ENCODE results near the gene ABCA4.

ABCA4 gene

GRCh38 chr1:94142583-94142982, 21.6 kb upstream of the ABCA4 start:
- in situ Hi-C loops (cut with MboI; ENCODE audit: low sequenced_read_pairs, unreplicated experiment): no loop called here
- TF ChIP-seq, protein P1, sequence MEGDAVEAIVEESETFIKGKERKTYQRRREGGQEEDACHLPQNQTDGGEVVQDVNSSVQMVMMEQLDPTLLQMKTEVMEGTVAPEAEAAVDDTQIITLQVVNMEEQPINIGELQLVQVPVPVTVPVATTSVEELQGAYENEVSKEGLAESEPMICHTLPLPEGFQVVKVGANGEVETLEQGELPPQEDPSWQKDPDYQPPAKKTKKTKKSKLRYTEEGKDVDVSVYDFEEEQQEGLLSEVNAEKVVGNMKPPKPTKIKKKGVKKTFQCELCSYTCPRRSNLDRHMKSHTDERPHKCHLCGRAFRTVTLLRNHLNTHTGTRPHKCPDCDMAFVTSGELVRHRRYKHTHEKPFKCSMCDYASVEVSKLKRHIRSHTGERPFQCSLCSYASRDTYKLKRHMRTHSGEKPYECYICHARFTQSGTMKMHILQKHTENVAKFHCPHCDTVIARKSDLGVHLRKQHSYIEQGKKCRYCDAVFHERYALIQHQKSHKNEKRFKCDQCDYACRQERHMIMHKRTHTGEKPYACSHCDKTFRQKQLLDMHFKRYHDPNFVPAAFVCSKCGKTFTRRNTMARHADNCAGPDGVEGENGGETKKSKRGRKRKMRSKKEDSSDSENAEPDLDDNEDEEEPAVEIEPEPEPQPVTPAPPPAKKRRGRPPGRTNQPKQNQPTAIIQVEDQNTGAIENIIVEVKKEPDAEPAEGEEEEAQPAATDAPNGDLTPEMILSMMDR (IDR thresholded peaks at IDR 0.05; ENCODE audit: borderline replicate concordance, control extremely low read depth, extremely low read depth, insufficient read depth, missing control alignments): no peak
- no peak for DNase-seq (ENCODE audit: low spot score)

GRCh38 chr1:94142022-94142421, 21.1 kb upstream of the ABCA4 start:
- in situ Hi-C loops (cut with MboI; ENCODE audit: low sequenced_read_pairs, unreplicated experiment): no loop called here
- no peak for DNase-seq (ENCODE audit: low spot score)
- TF ChIP-seq, protein P1 (IDR thresholded peaks at IDR 0.05; ENCODE audit: borderline replicate concordance, control extremely low read depth, extremely low read depth, insufficient read depth, missing control alignments): no peak

DNA sequence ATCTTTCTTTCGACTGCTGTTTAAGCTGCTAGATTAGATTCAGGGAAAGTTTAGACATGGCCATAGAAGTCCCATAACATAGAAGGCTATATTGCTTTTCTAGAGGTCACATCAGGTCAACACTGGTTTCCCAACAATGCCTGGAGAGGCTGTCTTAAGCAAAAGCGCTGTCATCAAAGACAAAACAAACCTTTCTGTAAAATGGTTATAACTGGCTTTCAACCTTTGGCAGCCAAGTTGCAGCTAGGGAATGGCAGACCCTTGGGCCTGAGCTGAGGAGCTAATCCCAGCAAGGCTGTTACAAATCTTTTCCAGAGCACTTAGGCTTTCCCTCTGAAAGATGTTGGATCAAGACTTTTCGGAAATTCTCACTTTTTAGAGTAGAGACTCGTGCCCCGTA, 11.2 kb upstream of the ABCA4 start:
- in situ Hi-C loops (cut with MboI; ENCODE audit: low sequenced_read_pairs, unreplicated experiment): no loop called here
- DNase-seq (ENCODE audit: low spot score): no peak
- TF ChIP-seq, protein P1 (IDR thresholded peaks at IDR 0.05; ENCODE audit: borderline replicate concordance, control extremely low read depth, extremely low read depth, insufficient read depth, missing control alignments): no peak

DNA sequence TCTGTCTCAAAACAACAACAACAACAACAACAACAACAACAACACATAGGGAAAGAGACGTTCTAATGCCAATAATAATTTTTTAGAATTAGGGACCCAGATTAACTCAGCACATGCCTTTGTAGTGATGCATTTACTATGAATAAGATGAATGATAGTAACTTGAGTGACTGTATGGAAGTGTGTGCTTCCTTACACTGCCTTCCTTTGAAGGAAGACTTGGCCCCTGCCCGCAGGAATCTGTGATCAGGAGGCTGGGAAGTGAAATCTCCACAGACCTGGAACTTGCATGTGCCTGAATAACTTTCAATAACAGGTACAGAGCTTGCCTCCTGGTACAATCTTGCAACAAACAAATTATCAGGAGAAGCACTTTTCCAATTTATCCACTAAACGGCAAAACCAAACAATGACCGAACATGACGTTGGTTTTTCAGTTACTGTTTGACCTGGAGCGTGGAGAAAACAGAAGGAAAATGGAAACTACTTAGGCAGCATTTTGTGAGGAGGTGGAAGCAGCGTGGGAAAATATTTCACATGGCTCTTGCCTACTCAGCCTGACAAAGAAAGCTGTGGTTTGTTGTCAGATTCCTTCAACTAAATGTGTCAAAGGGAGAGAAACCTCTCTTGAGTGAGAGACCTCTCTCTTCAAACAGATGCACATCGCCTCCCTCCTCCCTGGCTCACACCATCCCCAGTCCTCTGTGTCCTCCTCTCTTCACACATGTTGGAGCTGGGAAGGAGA, 10.1 kb upstream of the ABCA4 start:
- in situ Hi-C loops (cut with MboI; ENCODE audit: low sequenced_read_pairs, unreplicated experiment): no loop called here
- no peak for DNase-seq (ENCODE audit: low spot score)
- TF ChIP-seq, protein P1 (IDR thresholded peaks at IDR 0.05; ENCODE audit: borderline replicate concordance, control extremely low read depth, extremely low read depth, insufficient read depth, missing control alignments): no peak

DNA sequence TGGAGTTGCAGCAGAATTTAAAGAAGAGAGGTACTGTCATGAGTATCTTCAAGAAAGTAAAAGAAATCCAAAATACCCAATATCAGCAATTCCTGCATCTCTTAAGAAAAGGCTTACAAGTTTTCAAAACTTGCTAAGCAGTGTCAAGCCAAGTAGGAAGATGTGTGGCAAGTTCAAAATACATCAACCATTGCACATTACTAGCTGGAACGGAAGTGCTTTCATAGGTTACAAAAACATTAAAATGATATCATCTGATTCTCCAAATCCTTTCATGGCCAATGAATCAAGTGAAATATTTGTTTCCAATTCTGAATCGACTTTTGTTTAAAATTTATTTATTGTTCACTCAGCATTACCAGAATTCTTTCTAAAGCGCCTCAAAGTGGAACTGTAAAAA, 5.7 kb upstream of the ABCA4 start:
- TF ChIP-seq, protein P1 (IDR thresholded peaks at IDR 0.05; ENCODE audit: borderline replicate concordance, control extremely low read depth, extremely low read depth, insufficient read depth, missing control alignments): no peak
- in situ Hi-C loops (cut with MboI; ENCODE audit: low sequenced_read_pairs, unreplicated experiment): no loop called here
- no peak for DNase-seq (ENCODE audit: low spot score)

DNA sequence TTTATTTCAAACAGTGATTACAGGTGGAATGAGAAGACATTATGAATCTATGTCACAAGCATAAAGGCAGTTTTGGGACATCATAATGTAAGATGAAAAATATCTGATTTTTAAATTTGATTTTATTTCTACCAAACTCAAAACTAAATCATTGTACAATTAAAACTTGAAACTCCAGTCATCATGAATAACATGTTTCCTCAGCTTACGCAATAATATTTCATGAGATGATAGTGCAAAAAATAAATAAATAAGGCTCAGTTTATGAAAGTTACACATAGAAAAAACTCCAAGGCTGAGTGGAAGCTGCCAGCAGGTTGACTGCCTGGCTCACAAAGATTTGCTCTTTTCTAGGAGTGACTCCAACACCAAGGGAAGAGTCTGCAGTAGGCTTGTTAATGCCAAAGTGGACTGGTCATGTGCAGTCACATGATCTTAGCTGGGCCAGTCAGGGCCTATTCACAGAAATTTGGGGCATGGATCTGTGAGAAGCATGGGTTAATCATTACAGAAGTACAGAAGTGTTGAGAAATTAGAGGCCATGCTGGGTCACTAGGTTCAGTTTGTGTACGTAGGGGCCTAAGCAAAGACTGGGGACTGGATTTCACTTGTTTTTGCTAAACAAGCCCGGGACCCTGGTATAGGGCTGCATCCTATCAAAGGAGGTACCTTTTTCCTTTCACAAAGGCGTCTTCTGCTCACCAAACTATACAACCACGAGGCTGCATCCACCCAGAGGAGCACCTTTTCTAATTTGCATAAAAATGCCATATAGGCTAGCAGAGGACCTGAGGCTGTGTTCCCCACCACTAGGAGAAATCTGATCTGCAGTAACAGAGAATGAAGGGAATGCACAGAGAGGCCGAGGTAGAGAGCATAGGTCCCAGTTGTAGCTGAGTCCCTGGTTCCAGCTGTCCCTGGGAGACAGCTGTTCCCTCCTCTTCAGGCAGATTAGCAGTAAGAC, 4.9 kb upstream of the ABCA4 start:
- TF ChIP-seq, protein P1 (IDR thresholded peaks at IDR 0.05; ENCODE audit: borderline replicate concordance, control extremely low read depth, extremely low read depth, insufficient read depth, missing control alignments): no peak
- DNase-seq (ENCODE audit: low spot score): no peak
- in situ Hi-C loops (cut with MboI; ENCODE audit: low sequenced_read_pairs, unreplicated experiment): no loop called here

All from GM13976 (cell line).